HFF-Myc (cell line): ENCODE results near the gene PALD1.

Experiments
- DNase-seq: peaks from one replicate; pipeline ENCODE4 v3.0.0-alpha.2; 2011; ENCODE audit warnings: low read depth; ENCODE audit errors: extremely low read depth
- H3K4me3 ChIP-seq: replicated peaks from 2 replicates; pipeline ENCODE4 v1.5.1; 2011; ENCODE audit warnings: low read depth, mild to moderate bottlenecking, control low read depth, low read length
- CTCF ChIP-seq: IDR thresholded peaks from 2 replicates; pipeline ENCODE4 v1.5.1; 2012; ENCODE audit warnings: mild to moderate bottlenecking, low read depth, low read length, control low read depth; ENCODE audit errors: missing control alignments

PALD1 gene

GRCh38 chr10:70561070-70561469 is 82.5 kb downstream of the PALD1 start:
- TF ChIP-seq CTCF, result no peak
- H3K4me3 ChIP-seq, result no peak overlapping the region
- no peak for DNase-seq

GRCh38 chr10:70561558-70561957 is 83.0 kb downstream of the PALD1 start:
- no peak overlapping the region for H3K4me3 ChIP-seq
- no peak for DNase-seq
- no peak for TF ChIP-seq CTCF

- no peak overlapping the region for H3K4me3 ChIP-seq
Measured at GRCh38 chr10:70562036-70562755, 83.6 kb downstream of the PALD1 start.

GRCh38 chr10:70563230-70563629 is 84.7 kb downstream of the PALD1 start:
- TF ChIP-seq CTCF, result no peak
- no peak for DNase-seq
- no peak overlapping the region for H3K4me3 ChIP-seq

More at GRCh38 chr10:70562036-70562755, 83.6 kb downstream of the PALD1 start:
- no peak for DNase-seq
- TF ChIP-seq CTCF, result no peak

GRCh38 chr10:70564113-70564725 is 85.7 kb downstream of the PALD1 start:
- DNase-seq, result no peak
- TF ChIP-seq CTCF, result no peak
- H3K4me3 ChIP-seq, result no peak overlapping the region

GRCh38 chr10:70564901-70565351 is 86.4 kb downstream of the PALD1 start:
- no peak overlapping the region for H3K4me3 ChIP-seq
- peak; percentile 14 for TF ChIP-seq CTCF
- no peak for DNase-seq
